Adipocyte (in vitro differentiated cells): ENCODE data around the gene TMEM232.

ENCODE experiments used
- DNase-seq: peaks from one replicate; pipeline ENCODE4 v3.0.0-alpha.2; 2015; ENCODE audit warnings: low read depth
- H3K27me3 ChIP-seq: replicated peaks from 2 replicates; pipeline ENCODE4 v1.7.0; 2013; ENCODE audit warnings: mild to moderate bottlenecking, low read length, moderate library complexity; ENCODE audit not compliant: control insufficient read depth, insufficient read depth
- H3K36me3 ChIP-seq: 2 replicates; pipeline ENCODE4 v1.7.0; 2013; ENCODE audit warnings: low read length, mild to moderate bottlenecking, moderate library complexity; ENCODE audit not compliant: control insufficient read depth, insufficient read depth, severe bottlenecking
- H3K4me1 ChIP-seq: 2 replicates; pipeline ENCODE4 v1.7.0; 2013; ENCODE audit warnings: mild to moderate bottlenecking, low read length, moderate library complexity; ENCODE audit not compliant: control insufficient read depth, insufficient read depth
- H3K4me3 ChIP-seq: 2 replicates; pipeline ENCODE4 v1.7.0; 2013; ENCODE audit warnings: mild to moderate bottlenecking, low read length, moderate library complexity
- H3K9ac ChIP-seq: 2 replicates; pipeline ENCODE4 v1.7.0; 2013; ENCODE audit warnings: mild to moderate bottlenecking, low read length, moderate library complexity
- H3K9me3 ChIP-seq: 2 replicates; pipeline ENCODE4 v1.7.0; 2013; ENCODE audit warnings: mild to moderate bottlenecking, low read length, moderate library complexity; ENCODE audit not compliant: control insufficient read depth

The TMEM232 gene

DNA sequence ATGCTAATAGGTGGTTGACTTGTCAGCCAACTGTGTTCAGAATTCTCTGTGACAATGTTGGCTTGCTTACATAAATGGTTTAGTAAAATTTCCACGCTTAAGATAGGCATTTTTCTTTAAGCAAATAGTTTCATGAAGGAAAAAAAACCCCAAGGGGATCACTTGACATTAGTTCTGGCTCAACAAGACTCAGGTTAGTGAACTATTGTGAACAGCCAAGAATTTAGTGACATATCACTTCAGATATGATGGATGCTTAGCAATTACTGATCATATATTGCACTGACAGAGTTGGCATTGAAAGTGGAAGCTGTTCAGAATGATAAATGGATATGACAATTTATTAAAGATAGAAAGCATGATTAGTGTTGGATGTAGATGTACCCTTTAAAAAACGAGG, 218.5 kb downstream of the TMEM232 start:
- no peak overlapping the region for H3K4me3 ChIP-seq
- H3K9me3 ChIP-seq, result no peaks in the 10 kb centered on the region
- DNase-seq, result no peak
- no peaks in the 10 kb centered on the region for H3K36me3 ChIP-seq
- no peaks in the 10 kb centered on the region for H3K4me1 ChIP-seq
- H3K9ac ChIP-seq, result no peak overlapping the region
- H3K27me3 ChIP-seq, result no peaks in the 10 kb centered on the region

DNA sequence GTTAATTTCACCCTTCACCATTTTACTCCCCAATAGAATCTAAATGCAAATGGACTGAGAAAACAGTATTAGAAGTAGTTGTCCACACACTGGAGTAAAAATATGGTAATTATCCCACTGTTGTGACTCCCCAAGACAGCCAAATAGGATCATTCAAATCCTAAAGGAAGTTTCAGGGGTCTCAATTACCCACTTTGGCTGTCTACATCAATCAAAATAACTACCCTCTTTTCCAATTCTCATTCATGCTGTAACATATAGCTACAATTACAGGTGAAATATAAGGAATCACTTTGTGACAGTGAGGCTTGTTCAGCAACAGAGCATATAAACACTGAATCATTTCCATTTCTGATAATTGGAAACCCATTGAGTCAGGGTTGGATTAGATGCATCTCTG, 220.1 kb downstream of the TMEM232 start:
- Histone ChIP-seq H3K36me3 (no peaks in the 10 kb centered on the region), H3K9ac (no peak overlapping the region), H3K4me3 (no peak overlapping the region), H3K27me3 (no peaks in the 10 kb centered on the region), H3K9me3 (no peaks in the 10 kb centered on the region), H3K4me1 (no peaks in the 10 kb centered on the region)
- DNase-seq, result no peak

- no peak for DNase-seq
- Histone ChIP-seq H3K9me3 (no peaks in the 10 kb centered on the region), H3K36me3 (no peaks in the 10 kb centered on the region), H3K9ac (no peak overlapping the region), H3K27me3 (no peaks in the 10 kb centered on the region), H3K4me1 (peaks cover 5% of the 10 kb centered on the region), H3K4me3 (no peak overlapping the region)
These were observed 230.2 kb downstream of the TMEM232 start for GRCh38 chr5:110496276-110496675.

DNA sequence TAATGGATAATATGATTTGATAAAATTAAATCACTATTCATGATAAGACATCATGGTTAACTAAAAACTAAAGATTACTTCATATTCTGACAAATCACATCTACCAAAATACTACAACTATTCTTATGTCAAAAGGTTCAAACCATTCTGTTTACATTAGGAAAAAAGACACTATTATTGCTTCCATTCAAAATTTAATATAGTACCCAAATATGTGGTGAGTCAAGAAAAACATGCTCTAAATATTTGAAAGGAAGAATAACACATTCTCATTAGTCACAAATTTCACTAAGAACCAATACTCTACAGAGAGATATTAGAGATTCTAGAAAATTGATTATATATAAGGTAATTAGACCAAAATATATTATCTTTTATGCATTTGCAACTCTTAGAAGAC, 234.0 kb downstream of the TMEM232 start:
- no peak for DNase-seq
- no peak overlapping the region for H3K9ac ChIP-seq
- H3K4me1 ChIP-seq, result peaks cover 5% of the 10 kb centered on the region
- no peaks in the 10 kb centered on the region for H3K9me3 ChIP-seq
- H3K4me3 ChIP-seq, result no peak overlapping the region
- H3K36me3 ChIP-seq, result no peaks in the 10 kb centered on the region
- no peaks in the 10 kb centered on the region for H3K27me3 ChIP-seq

DNA sequence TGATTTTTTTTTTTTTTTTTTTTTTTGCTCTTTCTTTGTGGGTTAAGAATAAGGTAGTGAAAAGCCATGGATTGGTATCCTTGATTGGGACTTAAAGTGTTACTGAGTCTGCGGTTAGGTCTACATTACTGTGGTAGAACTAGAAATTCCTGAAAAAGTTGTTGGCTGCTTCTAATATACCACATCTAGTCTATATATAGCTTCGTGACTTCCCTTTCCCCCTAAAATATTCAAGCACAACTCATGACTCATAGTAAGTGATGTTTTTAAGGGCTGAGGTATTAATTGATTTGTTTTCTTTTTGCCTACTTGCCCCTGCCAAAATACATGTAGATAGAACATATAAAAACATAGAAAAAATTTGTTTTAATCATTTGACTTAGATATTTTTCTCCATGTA, 247.6 kb downstream of the TMEM232 start:
- H3K4me1 ChIP-seq, result peaks cover 12% of the 10 kb centered on the region
- H3K4me3 ChIP-seq, result no peak overlapping the region
- no peak overlapping the region for H3K9ac ChIP-seq
- peaks cover 15% of the 10 kb centered on the region for H3K9me3 ChIP-seq
- DNase-seq, result peak; percentile 95
- no peaks in the 10 kb centered on the region for H3K27me3 ChIP-seq
- no peaks in the 10 kb centered on the region for H3K36me3 ChIP-seq

GRCh38 chr5:110477911-110478310, 248.6 kb downstream of the TMEM232 start:
- Histone ChIP-seq H3K4me1 (peaks cover 12% of the 10 kb centered on the region), H3K36me3 (no peaks in the 10 kb centered on the region)

DNA sequence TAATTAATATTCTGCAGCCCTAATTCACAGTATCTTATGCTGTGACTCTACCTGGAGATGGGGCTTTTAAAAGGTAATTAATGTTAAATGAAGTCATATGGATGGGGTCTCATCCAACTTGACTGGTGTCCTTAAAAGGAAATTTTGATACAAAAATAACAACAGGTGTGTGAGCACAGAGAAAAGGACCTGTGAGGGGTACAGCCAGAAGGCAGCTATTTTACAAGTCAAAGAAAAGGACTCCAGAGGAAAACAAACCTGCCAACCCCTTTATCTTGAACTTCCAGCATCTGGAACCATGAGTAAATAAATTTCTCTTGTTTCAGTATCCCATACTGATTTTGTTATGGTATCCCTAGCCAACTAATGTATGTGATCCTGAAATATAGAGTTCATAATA, 250.3 kb downstream of the TMEM232 start:
- Histone ChIP-seq H3K27me3 (no peaks in the 10 kb centered on the region), H3K9ac (no peak overlapping the region), H3K9me3 (peaks cover 15% of the 10 kb centered on the region), H3K4me3 (no peak overlapping the region), H3K36me3 (no peaks in the 10 kb centered on the region), H3K4me1 (peaks cover 12% of the 10 kb centered on the region)
- DNase-seq, result no peak

More at GRCh38 chr5:110477911-110478310, 248.6 kb downstream of the TMEM232 start:
- Histone ChIP-seq H3K4me3 (no peak overlapping the region), H3K27me3 (no peaks in the 10 kb centered on the region), H3K9me3 (peaks cover 15% of the 10 kb centered on the region), H3K9ac (no peak overlapping the region)
- peak; percentile 71 for DNase-seq

DNA sequence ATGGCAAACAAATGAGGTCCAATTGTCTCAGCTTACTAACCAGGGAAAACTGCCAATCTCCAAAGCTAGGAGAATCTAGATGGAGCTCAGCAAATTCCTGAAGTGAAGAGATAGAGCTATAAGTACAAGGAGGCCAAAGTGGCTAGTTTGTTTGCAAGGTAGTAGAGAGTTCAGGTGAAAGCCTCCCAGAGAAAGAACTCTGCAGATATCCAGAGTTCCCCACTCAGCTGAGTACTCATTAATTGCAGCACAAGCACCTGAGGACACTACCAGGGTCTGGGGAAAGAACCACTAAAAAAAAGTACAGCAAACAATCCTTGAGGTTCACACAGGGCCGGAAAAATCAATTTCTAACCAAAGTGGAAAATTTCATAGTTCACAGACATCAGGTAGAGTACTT, 250.9 kb downstream of the TMEM232 start:
- H3K4me1 ChIP-seq, result peaks cover 12% of the 10 kb centered on the region
- peaks cover 21% of the 10 kb centered on the region for H3K9me3 ChIP-seq
- peak; percentile 11 for DNase-seq
- H3K4me3 ChIP-seq, result no peak overlapping the region
- no peaks in the 10 kb centered on the region for H3K27me3 ChIP-seq
- H3K9ac ChIP-seq, result no peak overlapping the region
- H3K36me3 ChIP-seq, result no peaks in the 10 kb centered on the region

DNA sequence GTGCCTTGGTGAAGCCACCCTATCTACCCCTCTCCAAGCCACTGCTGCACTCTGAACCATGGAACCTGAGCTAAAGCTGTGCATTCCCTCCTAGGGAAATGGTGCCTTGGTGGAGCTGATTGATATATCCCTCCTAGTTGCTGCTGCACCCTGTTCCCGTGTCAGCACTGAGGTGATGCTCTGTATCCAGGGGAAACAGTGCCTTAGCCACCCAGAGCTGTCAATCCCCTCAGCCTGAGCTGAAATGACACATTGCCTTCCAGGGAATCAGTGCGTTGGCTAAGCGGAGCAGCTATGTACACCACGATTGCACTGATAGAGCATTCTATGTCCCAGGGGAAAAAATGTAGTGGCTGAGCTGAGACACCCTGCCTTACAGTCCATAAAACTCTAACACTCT, 257.0 kb downstream of the TMEM232 start:
- Histone ChIP-seq H3K9me3 (peaks cover 22% of the 10 kb centered on the region), H3K4me3 (no peak overlapping the region), H3K36me3 (no peaks in the 10 kb centered on the region), H3K27me3 (no peaks in the 10 kb centered on the region), H3K9ac (no peak overlapping the region), H3K4me1 (no peaks in the 10 kb centered on the region)
- no peak for DNase-seq

DNA sequence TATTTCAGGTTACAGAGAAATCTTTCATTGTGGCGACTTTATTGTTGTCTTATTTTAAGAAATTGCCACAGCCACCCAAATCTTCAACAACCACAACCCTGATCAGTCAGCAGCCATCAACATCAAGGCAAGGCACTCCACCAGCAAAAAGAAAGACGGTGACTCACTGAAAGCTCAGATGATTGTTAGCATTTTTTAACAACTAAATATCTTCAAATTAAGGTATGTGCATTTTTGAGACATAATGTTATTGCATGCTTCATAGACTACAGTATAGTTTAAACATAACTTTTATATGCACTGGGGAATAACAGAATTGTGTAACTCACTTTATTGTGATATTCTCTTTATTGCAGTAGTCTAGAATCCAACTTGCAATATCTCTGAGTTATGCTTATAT, 263.4 kb downstream of the TMEM232 start:
- no peak overlapping the region for H3K9ac ChIP-seq
- H3K36me3 ChIP-seq, result no peaks in the 10 kb centered on the region
- DNase-seq, result peak; percentile 77
- H3K4me1 ChIP-seq, result no peaks in the 10 kb centered on the region
- H3K4me3 ChIP-seq, result no peak overlapping the region
- H3K27me3 ChIP-seq, result no peaks in the 10 kb centered on the region
- H3K9me3 ChIP-seq, result no peaks in the 10 kb centered on the region

GRCh38 chr5:110460837-110461236, 265.6 kb downstream of the TMEM232 start:
- no peak overlapping the region for H3K9ac ChIP-seq

GRCh38 chr5:110458313-110458712, 268.2 kb downstream of the TMEM232 start:
- Histone ChIP-seq H3K4me3 (no peak overlapping the region), H3K9ac (no peak overlapping the region), H3K4me1 (no peaks in the 10 kb centered on the region), H3K9me3 (no peaks in the 10 kb centered on the region), H3K36me3 (no peaks in the 10 kb centered on the region), H3K27me3 (no peaks in the 10 kb centered on the region)
- no peak for DNase-seq

More at GRCh38 chr5:110460837-110461236, 265.6 kb downstream of the TMEM232 start:
- Histone ChIP-seq H3K4me1 (no peaks in the 10 kb centered on the region), H3K27me3 (no peaks in the 10 kb centered on the region), H3K4me3 (no peak overlapping the region), H3K9me3 (no peaks in the 10 kb centered on the region), H3K36me3 (no peaks in the 10 kb centered on the region)
- no peak for DNase-seq
